IMR-90 (cell line): Measurements from ENCODE around the gene CFAP157.

Experiments
- BHLHE40 ChIP-seq: fragments of 150-350 bp; IDR thresholded peaks from 2 replicates; pipeline ENCODE4 v1.6.1; 2016; ENCODE audit warnings: mild to moderate bottlenecking, low read depth, low read length
- CEBPB ChIP-seq: IDR thresholded peaks from 2 replicates; pipeline ENCODE4 v1.6.1; 2012; ENCODE audit warnings: low read depth, low read length, improper control_type of control experiment
- MXI1 ChIP-seq: IDR thresholded peaks from 2 replicates; pipeline ENCODE4 v1.6.1; 2012; ENCODE audit warnings: low read depth, mild to moderate bottlenecking, low read length, moderate library complexity, borderline replicate concordance
- NFE2L2 ChIP-seq: fragments of 150-350 bp; IDR thresholded peaks from 2 replicates; pipeline ENCODE4 v1.6.1; 2016; ENCODE audit warnings: low read depth, mild to moderate bottlenecking, low read length
- POLR2A ChIP-seq: IDR thresholded peaks from 2 replicates; pipeline ENCODE4 v1.6.1; 2012; ENCODE audit warnings: mild to moderate bottlenecking, low read depth, low read length
- RAD21 ChIP-seq: IDR thresholded peaks from 2 replicates; pipeline ENCODE4 v1.6.1; 2012; ENCODE audit warnings: low read length, improper control_type of control experiment
- TF ChIP-seq, protein P1 (sequence below): conservative IDR thresholded peaks from 2 replicates; pipeline ENCODE4 v1.5.1; 2012; ENCODE audit warnings: mild to moderate bottlenecking, low read depth, low read length, improper control_type of control experiment

- TF ChIP-seq, protein P1, sequence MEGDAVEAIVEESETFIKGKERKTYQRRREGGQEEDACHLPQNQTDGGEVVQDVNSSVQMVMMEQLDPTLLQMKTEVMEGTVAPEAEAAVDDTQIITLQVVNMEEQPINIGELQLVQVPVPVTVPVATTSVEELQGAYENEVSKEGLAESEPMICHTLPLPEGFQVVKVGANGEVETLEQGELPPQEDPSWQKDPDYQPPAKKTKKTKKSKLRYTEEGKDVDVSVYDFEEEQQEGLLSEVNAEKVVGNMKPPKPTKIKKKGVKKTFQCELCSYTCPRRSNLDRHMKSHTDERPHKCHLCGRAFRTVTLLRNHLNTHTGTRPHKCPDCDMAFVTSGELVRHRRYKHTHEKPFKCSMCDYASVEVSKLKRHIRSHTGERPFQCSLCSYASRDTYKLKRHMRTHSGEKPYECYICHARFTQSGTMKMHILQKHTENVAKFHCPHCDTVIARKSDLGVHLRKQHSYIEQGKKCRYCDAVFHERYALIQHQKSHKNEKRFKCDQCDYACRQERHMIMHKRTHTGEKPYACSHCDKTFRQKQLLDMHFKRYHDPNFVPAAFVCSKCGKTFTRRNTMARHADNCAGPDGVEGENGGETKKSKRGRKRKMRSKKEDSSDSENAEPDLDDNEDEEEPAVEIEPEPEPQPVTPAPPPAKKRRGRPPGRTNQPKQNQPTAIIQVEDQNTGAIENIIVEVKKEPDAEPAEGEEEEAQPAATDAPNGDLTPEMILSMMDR: no peak
- TF ChIP-seq POLR2A (no peak), MXI1 (no peak), NFE2L2 (no peak), BHLHE40 (no peak), CEBPB (no peak), RAD21 (no peak)
Measured at GRCh38 chr9:127694890-127695720, 11.7 kb upstream of the CFAP157 start.
